SK-N-SH (cell line): Measurements from ENCODE around the gene MBNL1. TPM values are rescaled to one million over a fixed set of nuclear protein-coding genes. Genes with fewer than 3 reads are reported as not detected.

ENCODE experiments used
- CTCF ChIA-PET: fragments of 300-600, 350-600 bp; formaldehyde crosslinking; extraction: SDS; loops from one replicate; lab custom pipeline; 2021; lab: Yijun Ruan, JAX
- POLR2A ChIA-PET: fragments of 350-600 bp; sonication (Branson Sonifier 250); formaldehyde crosslinking; extraction: SDS; loops from one replicate; lab custom pipeline; 2020; ENCODE audit warnings: antibody characterized with exemption, inconsistent platforms; lab: Yijun Ruan, JAX
- DNase-seq: peaks from one replicate; pipeline ENCODE4 v3.0.0; 2012
- H2AFZ ChIP-seq: fragments of 200-600 bp; sonication (generic); 2 replicates; pipeline ENCODE4 v1.8.1; 2016; ENCODE audit warnings: antibody characterized with exemption, mild to moderate bottlenecking, low read depth
- H3F3A ChIP-seq: fragments of 200-600 bp; sonication (generic); replicated peaks from 2 replicates; pipeline ENCODE3; 2016; ENCODE audit warnings: antibody characterized with exemption, mild to moderate bottlenecking; ENCODE audit not compliant: insufficient read depth
- H3K27ac ChIP-seq, 2 experiments: fragments of 200-500 bp in 1 of 2; fragments of 200-600 bp in 1 of 2; sonication (Bioruptor generic) in 1 of 2; sonication (generic), shearing (Covaris generic) in 1 of 2; 2 replicates each; pipeline versions ENCODE4 v1.5.1 to v1.6.1; 2014 to 2016; ENCODE audit warnings: low read depth in 2 of 2, inconsistent platforms in 1 of 2, low read length in 1 of 2, mild to moderate bottlenecking in 1 of 2, mixed read lengths in 1 of 2
- H3K27me3 ChIP-seq: fragments of 200-600 bp; sonication (generic), shearing (Covaris generic); 2 replicates; pipeline ENCODE4 v1.6.1; 2016; ENCODE audit warnings: mixed run types; ENCODE audit not compliant: insufficient read depth
- H3K36me3 ChIP-seq, 2 experiments: fragments of 200-500 bp in 1 of 2; fragments of 200-600 bp in 1 of 2; sonication (Bioruptor generic) in 1 of 2; sonication (generic) in 1 of 2; replicated peaks in 1 of 2; 2 replicates each; pipeline versions ENCODE3 to v1.5.1; 2014 to 2016; ENCODE audit warnings: low read length in 1 of 2, mild to moderate bottlenecking in 1 of 2; ENCODE audit not compliant: insufficient read depth in 2 of 2, control insufficient read depth in 1 of 2
- H3K4me1 ChIP-seq, 2 experiments: fragments of 200-500 bp in 1 of 2; fragments of 200-600 bp in 1 of 2; sonication (Bioruptor generic) in 1 of 2; sonication (generic), shearing (Covaris generic) in 1 of 2; 2 replicates each; pipeline versions ENCODE4 v1.5.1 to v1.6.1; 2014 to 2016; ENCODE audit warnings: low read depth in 1 of 2, low read length in 1 of 2, mixed run types in 1 of 2; ENCODE audit not compliant: insufficient read depth in 2 of 2, control insufficient read depth in 1 of 2
- H3K4me2 ChIP-seq: fragments of 200-600 bp; sonication (generic), shearing (Covaris generic); 2 replicates; pipeline ENCODE4 v1.6.1; 2017; ENCODE audit warnings: mixed run types
- H3K4me3 ChIP-seq, 2 experiments: fragments of 200-500 bp in 1 of 2; fragments of 200-600 bp in 1 of 2; sonication (Bioruptor generic) in 1 of 2; sonication (generic), shearing (Covaris generic) in 1 of 2; 2 replicates each; pipeline versions ENCODE4 v1.5.1 to v1.8.1; 2014 to 2016; ENCODE audit warnings: low read depth in 2 of 2, inconsistent platforms in 1 of 2, low read length in 1 of 2, mild to moderate bottlenecking in 1 of 2, mixed read lengths in 1 of 2, moderate library complexity in 1 of 2
- H3K79me2 ChIP-seq: fragments of 200-600 bp; sonication (generic); 2 replicates; pipeline ENCODE4 v1.8.1; 2017; ENCODE audit warnings: mild to moderate bottlenecking; ENCODE audit not compliant: insufficient read depth
- H3K9ac ChIP-seq: fragments of 200-600 bp; sonication (generic); 2 replicates; pipeline ENCODE4 v1.6.1; 2017; ENCODE audit warnings: mixed run types
- H3K9me2 ChIP-seq: fragments of 200-600 bp; sonication (generic); 2 replicates; pipeline ENCODE4 v1.6.1; 2017; ENCODE audit warnings: mixed run types
- H3K9me3 ChIP-seq: fragments of 200-600 bp; sonication (generic); 2 replicates; pipeline ENCODE4 v1.6.1; 2017; ENCODE audit warnings: mixed run types, mild to moderate bottlenecking, moderate library complexity
- H4K20me1 ChIP-seq: fragments of 200-600 bp; sonication (generic); 2 replicates; pipeline ENCODE4 v1.6.1; 2017; ENCODE audit warnings: mild to moderate bottlenecking, mixed run types; ENCODE audit not compliant: insufficient read depth
- CHD2 ChIP-seq: fragments of 150-350 bp; IDR thresholded peaks from 2 replicates; pipeline ENCODE4 v1.6.1; 2018; ENCODE audit warnings: low read length; ENCODE audit not compliant: partially characterized antibody
- CTCF ChIP-seq: fragments of 200-600 bp; sonication (generic); IDR thresholded peaks from 2 replicates; pipeline ENCODE4 v1.6.1; 2017; ENCODE audit warnings: antibody characterized with exemption, mild to moderate bottlenecking, moderate library complexity
- EP300 ChIP-seq, 2 experiments: IDR thresholded peaks; 2 replicates each; pipeline versions ENCODE4 v1.4.0 to v1.6.1; 2012; ENCODE audit warnings: borderline replicate concordance in 1 of 2, low read depth in 1 of 2, low read length in 1 of 2
- FOSL2 ChIP-seq: IDR thresholded peaks from 2 replicates; pipeline ENCODE4 v1.4.0; 2012; ENCODE audit warnings: low read depth, mild to moderate bottlenecking, moderate library complexity, borderline replicate concordance
- FOXJ3 ChIP-seq: sonication (generic); formaldehyde crosslinking; IDR thresholded peaks from 2 replicates; pipeline ENCODE4 v1.5.1; 2020; ENCODE audit warnings: mild to moderate bottlenecking, missing genetic modification reagents
- IRF3 ChIP-seq: fragments of 150-350 bp; IDR thresholded peaks from 2 replicates; pipeline ENCODE4 v1.6.1; 2016; ENCODE audit warnings: mild to moderate bottlenecking, low read depth, low read length
- MXI1 ChIP-seq: IDR thresholded peaks from 2 replicates; pipeline ENCODE4 v1.6.1; 2012; ENCODE audit warnings: mild to moderate bottlenecking, low read depth, low read length, improper control_type of control experiment
- POLR2AphosphoS5 ChIP-seq: IDR thresholded peaks from 2 replicates; pipeline ENCODE4 v1.6.1; 2012; ENCODE audit warnings: low read depth, low read length
- RAD21 ChIP-seq: IDR thresholded peaks from 2 replicates; pipeline ENCODE4 v1.6.1; 2012; ENCODE audit warnings: mild to moderate bottlenecking, low read length
- REST ChIP-seq: IDR thresholded peaks from 2 replicates; pipeline ENCODE4 v1.6.1; 2012; ENCODE audit warnings: mild to moderate bottlenecking, low read depth, low read length, moderate library complexity
- RXRA ChIP-seq: IDR thresholded peaks from 2 replicates; pipeline ENCODE4 v1.4.0; 2012; ENCODE audit warnings: low read depth, mild to moderate bottlenecking, borderline replicate concordance
- SMC3 ChIP-seq: IDR thresholded peaks from 2 replicates; pipeline ENCODE4 v1.6.1; 2012; ENCODE audit warnings: low read depth, low read length, improper control_type of control experiment
- TAF1 ChIP-seq: IDR thresholded peaks from 2 replicates; pipeline ENCODE4 v1.6.1; 2012; ENCODE audit warnings: low read depth, mild to moderate bottlenecking, low read length, moderate library complexity, borderline replicate concordance
- USF2 ChIP-seq: fragments of 150-350 bp; IDR thresholded peaks from 2 replicates; pipeline ENCODE4 v1.6.1; 2017; ENCODE audit warnings: antibody characterized with exemption, low read length, low read depth, borderline replicate concordance
- WGBS: methylation state at CpG from one replicate; pipeline ENCODE4 v1.1.6; 2017; ENCODE audit warnings: low lambda C conversion rate; 5-methylcytosine and 5-hydroxymethylcytosine counted together
- polyA plus RNA-seq, 3 experiments: library from polyadenylated mRNA; depleted of rRNA; stranded (reverse); fragments of >200 nt; gene quantifications; 2 replicates each; pipeline ENCODE4 v1.2.3, GENCODE V29; 2012

MBNL1 gene
- polyA plus RNA-seq, 1 of the 3 experiments (the other 2 are of a cell fraction): 44.3 TPM

GRCh38 chr3:152474585-152474984 lies 205.9 kb downstream of the MBNL1 start:
- TF ChIP-seq RAD21 (peak; percentile 78), TAF1 (no peak), REST (no peak), FOXJ3 (CRISPR knock-in tag) (no peak), CTCF (peak; percentile 64), EP300 (IDR thresholded peaks at IDR 0.05; ENCODE audit: borderline replicate concordance in 1 of 2, low read depth in 1 of 2, low read length in 1 of 2) (no peak), POLR2AphosphoS5 (no peak), MXI1 (no peak), FOSL2 (no peak), CHD2 (no peak), IRF3 (no peak), USF2 (no peak), SMC3 (peak; percentile 69), RXRA (no peak)
- Histone ChIP-seq H4K20me1 (no peaks in the 10 kb centered on the region), H3K4me1 (peaks cover 0 to 3% of the 10 kb centered on the region in 2 experiments; a peak in 1 of 4 replicates), H3K36me3 (peaks cover 0 to 1% of the 10 kb centered on the region in 2 experiments), H3K27me3 (no peaks in the 10 kb centered on the region), H3K9ac (no peak overlapping the region), H3K4me3 (no peak overlapping the region), H3K4me2 (no peak overlapping the region), H3K9me2 (no peaks in the 10 kb centered on the region), H2AFZ (no peak overlapping the region), H3K79me2 (no peaks in the 10 kb centered on the region), H3K27ac (no peak overlapping the region), H3K9me3 (no peaks in the 10 kb centered on the region), H3F3A (peaks cover 14% of the 10 kb centered on the region)
- ChIA-PET CTCF (interaction anchor here (0.6 to 2.4 kb wide), 4 partner anchors 31 to 101 kb away, joined by 4 to 11 read pairs (median 4); no protein-coding TSS in a partner anchor), POLR2A (no interaction called here)
- WGBS: 84% methylated on average over 2 of the region's 2 CpGs
- peak; percentile 15 for DNase-seq
